Effector memory CD8-positive, alpha-beta T cell (primary cell): ENCODE data around the gene SCUBE3.

Experiments
- ATAC-seq: fragments of 150-1000 bp; cut with Tn5 transposase; replicated peaks from 2 replicates; pipeline ENCODE4 v1.10.0; 2021; ENCODE audit warnings: mild to moderate bottlenecking, moderate library complexity
- DNase-seq, 3 experiments: peaks; one replicate each; pipeline ENCODE4 v3.0.0; 2021
- H3K27ac Mint-ChIP-seq, 2 donors: one replicate each; pipeline ENCODE4 v1.8.0; 2022; ENCODE audit warnings: mild to moderate bottlenecking in 2 of 2, mixed read lengths in 2 of 2, moderate library complexity in 2 of 2
- H3K27me3 Mint-ChIP-seq, 2 donors: one replicate each; pipeline ENCODE4 v1.8.0; 2022; ENCODE audit warnings: mixed read lengths in 2 of 2
- H3K36me3 Mint-ChIP-seq: one replicate; pipeline ENCODE4 v1.8.0; 2022; ENCODE audit warnings: mild to moderate bottlenecking, moderate library complexity, mixed read lengths; ENCODE audit not compliant: insufficient read depth
- H3K4me1 Mint-ChIP-seq, 2 donors: one replicate each; pipeline ENCODE4 v1.8.0; 2022; ENCODE audit warnings: low read depth in 2 of 2, mixed read lengths in 2 of 2
- H3K4me3 Mint-ChIP-seq, 2 donors: one replicate each; pipeline ENCODE4 v1.8.0; 2022; ENCODE audit warnings: mild to moderate bottlenecking in 2 of 2, mixed read lengths in 2 of 2, moderate library complexity in 2 of 2
- H3K9me3 Mint-ChIP-seq, 2 donors: one replicate each; pipeline ENCODE4 v1.8.0; 2022; ENCODE audit warnings: mixed read lengths in 2 of 2

The SCUBE3 gene

GRCh38 chr6:35220711-35221110 lies 7.0 kb downstream of the SCUBE3 start:
- Mint-ChIP-seq H3K27ac (no peak overlapping the region), H3K9me3 (no peaks in the 10 kb centered on the region), H3K4me1 (peaks cover 0 to 4% of the 10 kb centered on the region in 2 donors), H3K4me3 (no peak overlapping the region), H3K36me3 (no peaks in the 10 kb centered on the region), H3K27me3 (peaks cover 36 to 67% of the 10 kb centered on the region in 2 donors)
- ATAC-seq, result no peak
- DNase-seq, result no peak

GRCh38 chr6:35223396-35223795 lies 9.6 kb downstream of the SCUBE3 start:
- ATAC-seq (no peak), DNase-seq (no peak)
- Mint-ChIP-seq H3K27ac (no peak overlapping the region), H3K27me3 (peaks cover 9 to 40% of the 10 kb centered on the region in 2 donors), H3K4me3 (no peak overlapping the region), H3K4me1 (no peaks in the 10 kb centered on the region), H3K9me3 (no peaks in the 10 kb centered on the region), H3K36me3 (no peaks in the 10 kb centered on the region)

GRCh38 chr6:35224720-35225119 lies 11.0 kb downstream of the SCUBE3 start:
- ATAC-seq (no peak), DNase-seq (no peak)
- no peak overlapping the region for H3K27ac Mint-ChIP-seq
- no peaks in the 10 kb centered on the region for H3K9me3 Mint-ChIP-seq
- H3K4me3 Mint-ChIP-seq, result no peak overlapping the region
- no peaks in the 10 kb centered on the region for H3K4me1 Mint-ChIP-seq
- H3K36me3 Mint-ChIP-seq, result no peaks in the 10 kb centered on the region
- peaks cover 0 to 27% of the 10 kb centered on the region in 2 donors for H3K27me3 Mint-ChIP-seq

GRCh38 chr6:35228481-35228880 lies 14.7 kb downstream of the SCUBE3 start:
- Mint-ChIP-seq H3K27me3 (peaks cover 0 to 3% of the 10 kb centered on the region in 2 donors), H3K4me1 (no peaks in the 10 kb centered on the region), H3K36me3 (no peaks in the 10 kb centered on the region), H3K4me3 (no peak overlapping the region), H3K9me3 (no peaks in the 10 kb centered on the region), H3K27ac (no peak overlapping the region)
- DNase-seq (no peak), ATAC-seq (no peak)

- Mint-ChIP-seq H3K4me1 (peaks cover 0 to 3% of the 10 kb centered on the region in 2 donors), H3K4me3 (no peak overlapping the region), H3K36me3 (no peaks in the 10 kb centered on the region), H3K27me3 (no peaks in the 10 kb centered on the region), H3K9me3 (no peaks in the 10 kb centered on the region), H3K27ac (no peak overlapping the region)
- ATAC-seq (no peak), DNase-seq (no peak)
These were observed 15.5 kb downstream of the SCUBE3 start for GRCh38 chr6:35229304-35229703.

- Mint-ChIP-seq H3K27me3 (no peaks in the 10 kb centered on the region), H3K27ac (no peak overlapping the region), H3K36me3 (no peaks in the 10 kb centered on the region), H3K9me3 (no peaks in the 10 kb centered on the region), H3K4me1 (peaks cover 0 to 3% of the 10 kb centered on the region in 2 donors), H3K4me3 (no peak overlapping the region)
- ATAC-seq, result no peak
- no peak for DNase-seq
These were observed 16.7 kb downstream of the SCUBE3 start for GRCh38 chr6:35230498-35230897.

GRCh38 chr6:35230950-35231349 lies 17.2 kb downstream of the SCUBE3 start:
- Mint-ChIP-seq H3K4me3 (no peak overlapping the region), H3K9me3 (no peaks in the 10 kb centered on the region), H3K27me3 (no peaks in the 10 kb centered on the region), H3K4me1 (peaks cover 0 to 3% of the 10 kb centered on the region in 2 donors), H3K27ac (no peak overlapping the region), H3K36me3 (no peaks in the 10 kb centered on the region)
- no peak for DNase-seq
- ATAC-seq, result no peak

GRCh38 chr6:35231563-35231962 lies 17.8 kb downstream of the SCUBE3 start:
- H3K36me3 Mint-ChIP-seq, result no peaks in the 10 kb centered on the region
- DNase-seq (no peak), ATAC-seq (no peak)
- H3K4me1 Mint-ChIP-seq, result peaks cover 0 to 3% of the 10 kb centered on the region in 2 donors
- H3K27me3 Mint-ChIP-seq, result no peaks in the 10 kb centered on the region
- H3K27ac Mint-ChIP-seq, result no peak overlapping the region
- no peak overlapping the region for H3K4me3 Mint-ChIP-seq
- no peaks in the 10 kb centered on the region for H3K9me3 Mint-ChIP-seq

- Mint-ChIP-seq H3K27ac (peak overlapping the region in 1 of 2 donors; percentile 76), H3K4me3 (no peak overlapping the region), H3K27me3 (no peaks in the 10 kb centered on the region), H3K4me1 (peaks cover 1 to 3% of the 10 kb centered on the region in 2 donors), H3K9me3 (no peaks in the 10 kb centered on the region), H3K36me3 (no peaks in the 10 kb centered on the region)
- ATAC-seq (no peak), DNase-seq (no peak)
These were observed 21.1 kb downstream of the SCUBE3 start for GRCh38 chr6:35234901-35235300.

GRCh38 chr6:35236223-35236622 lies 22.5 kb downstream of the SCUBE3 start:
- no peak overlapping the region for H3K27ac Mint-ChIP-seq
- no peaks in the 10 kb centered on the region for H3K27me3 Mint-ChIP-seq
- no peak overlapping the region for H3K4me3 Mint-ChIP-seq
- no peaks in the 10 kb centered on the region for H3K9me3 Mint-ChIP-seq
- ATAC-seq (no peak), DNase-seq (no peak)
- no peaks in the 10 kb centered on the region for H3K36me3 Mint-ChIP-seq
- H3K4me1 Mint-ChIP-seq, result peaks cover 3 to 7% of the 10 kb centered on the region in 2 donors

- Mint-ChIP-seq H3K4me1 (peaks cover 5 to 7% of the 10 kb centered on the region in 2 donors), H3K4me3 (no peak overlapping the region), H3K27me3 (no peaks in the 10 kb centered on the region), H3K27ac (no peak overlapping the region), H3K36me3 (no peaks in the 10 kb centered on the region), H3K9me3 (no peaks in the 10 kb centered on the region)
- ATAC-seq (no peak), DNase-seq (no peak)
These were observed 23.7 kb downstream of the SCUBE3 start for GRCh38 chr6:35237476-35237875.

- Mint-ChIP-seq H3K27ac (no peak overlapping the region), H3K4me1 (peaks cover 4 to 5% of the 10 kb centered on the region in 2 donors), H3K4me3 (no peak overlapping the region), H3K36me3 (no peaks in the 10 kb centered on the region), H3K9me3 (no peaks in the 10 kb centered on the region), H3K27me3 (no peaks in the 10 kb centered on the region)
- ATAC-seq (no peak), DNase-seq (no peak)
These were observed 25.1 kb downstream of the SCUBE3 start for GRCh38 chr6:35238843-35239289.

- Mint-ChIP-seq H3K27me3 (no peaks in the 10 kb centered on the region), H3K9me3 (no peaks in the 10 kb centered on the region), H3K36me3 (peaks cover 4% of the 10 kb centered on the region), H3K4me1 (peaks cover 4 to 5% of the 10 kb centered on the region in 2 donors), H3K27ac (no peak overlapping the region), H3K4me3 (no peak overlapping the region)
- ATAC-seq, result no peak
- no peak for DNase-seq
These were observed 25.8 kb downstream of the SCUBE3 start for GRCh38 chr6:35239581-35239980.

GRCh38 chr6:35240838-35241801 lies 27.4 kb downstream of the SCUBE3 start:
- DNase-seq, result peak; percentile 67 to 75 (median 67)
- H3K27me3 Mint-ChIP-seq, result no peaks in the 10 kb centered on the region
- H3K27ac Mint-ChIP-seq, result peak overlapping the region in 1 of 2 donors; percentile 13
- peaks cover 4% of the 10 kb centered on the region for H3K36me3 Mint-ChIP-seq
- peaks cover 4 to 5% of the 10 kb centered on the region in 2 donors for H3K4me1 Mint-ChIP-seq
- no peaks in the 10 kb centered on the region for H3K9me3 Mint-ChIP-seq
- H3K4me3 Mint-ChIP-seq, result no peak overlapping the region
- ATAC-seq, result peak; percentile 77
